ENCODE data around the gene UGT1A5.

UGT1A5 gene

DNA sequence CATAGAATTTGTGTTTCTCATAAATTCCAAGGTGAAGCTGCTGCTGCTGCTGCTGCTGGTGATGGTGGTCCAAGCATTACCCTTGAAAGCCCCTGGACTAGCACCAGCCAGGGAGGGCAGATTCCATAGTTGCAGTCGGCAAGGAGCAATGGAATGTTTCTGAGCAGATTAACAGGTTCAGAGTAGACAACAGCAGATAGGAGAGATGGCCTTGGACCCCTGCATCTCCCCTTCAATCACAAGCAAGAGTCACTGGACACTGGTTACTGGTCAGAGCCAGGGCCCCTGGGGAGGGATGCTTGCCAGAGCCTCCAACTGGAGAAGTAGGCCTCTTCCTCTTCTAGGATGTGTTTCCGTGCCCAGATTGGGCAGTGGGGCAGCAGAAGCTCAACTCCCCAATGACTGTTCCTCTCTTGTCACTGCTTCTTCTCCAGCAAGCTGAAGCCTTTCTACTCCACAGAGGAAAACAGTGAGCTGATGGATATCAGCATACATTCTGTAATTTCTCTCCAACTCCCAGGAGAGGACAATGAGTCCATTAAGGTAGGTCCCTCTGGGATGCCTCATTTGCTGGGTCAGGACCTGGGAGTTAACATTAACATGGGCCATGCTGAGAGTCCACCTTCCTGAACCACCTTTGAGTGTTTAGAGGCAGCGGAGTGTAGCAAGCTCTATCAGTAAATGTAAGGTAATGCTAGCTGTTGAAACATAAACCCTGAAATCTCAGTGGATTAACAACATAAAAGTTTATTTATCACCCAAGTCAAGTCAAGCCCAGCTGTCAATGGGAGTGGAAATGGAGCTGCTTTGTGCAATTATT lies 100.7 kb downstream of the UGT1A5 start:
- no peak for DNase-seq

DNA sequence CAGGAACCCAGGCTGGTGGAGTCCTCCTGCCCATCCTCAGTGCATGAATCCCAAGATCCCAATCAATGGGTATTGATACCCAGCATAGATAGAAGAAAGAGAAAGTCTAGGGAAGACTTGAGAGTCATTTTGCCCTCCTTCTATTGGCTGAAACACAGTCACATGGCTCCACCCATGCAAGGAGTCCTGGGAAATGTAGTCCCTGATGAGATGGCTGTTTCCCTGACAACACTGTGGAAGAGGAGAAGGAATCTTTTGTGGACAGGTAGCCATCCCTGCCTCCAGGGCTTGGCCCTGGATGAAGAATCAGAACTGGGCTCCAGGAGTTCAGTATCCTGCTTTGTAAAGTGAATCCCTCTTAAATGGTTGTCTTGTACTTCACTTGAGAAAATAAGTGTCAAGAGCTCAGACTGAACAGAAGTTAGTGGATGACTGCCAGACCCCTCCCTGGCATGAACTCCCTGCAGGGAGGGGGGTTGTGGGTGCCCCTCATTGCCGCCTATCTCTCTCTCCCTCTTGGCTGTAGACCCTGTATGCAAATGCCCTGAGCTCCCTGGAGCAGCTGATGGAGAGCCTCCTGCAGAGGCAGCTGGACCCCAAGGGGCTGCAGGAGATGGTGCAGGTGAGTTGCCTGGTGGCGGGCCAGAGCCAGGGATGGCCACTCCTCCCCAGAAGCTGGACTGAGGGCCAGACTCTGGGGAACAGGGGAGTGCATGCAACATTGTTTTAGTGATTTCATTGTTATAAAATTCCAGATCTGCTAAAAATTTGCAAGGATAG lies 101.5 kb downstream of the UGT1A5 start:
- DNase-seq = no peak

DNA sequence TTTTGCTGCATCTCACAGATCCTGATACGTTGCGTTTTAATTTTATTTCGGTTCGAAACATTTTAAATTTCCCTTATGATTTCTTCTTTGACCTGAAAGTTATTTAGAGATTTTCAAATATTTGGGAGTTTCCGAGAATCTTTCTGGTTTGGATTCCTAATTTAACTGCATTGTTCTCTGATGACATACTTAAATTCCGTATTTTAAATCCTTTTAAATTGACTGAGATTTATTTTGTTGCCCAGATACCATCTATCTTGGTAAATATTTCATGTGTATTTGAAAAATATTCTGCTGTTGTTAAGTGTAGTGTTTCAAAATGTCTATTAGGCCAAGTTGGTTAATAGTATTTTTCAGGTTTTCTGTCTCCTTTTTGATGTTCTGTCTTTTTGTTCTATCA lies 103.2 kb downstream of the UGT1A5 start:
- DNase-seq = no peak

DNA sequence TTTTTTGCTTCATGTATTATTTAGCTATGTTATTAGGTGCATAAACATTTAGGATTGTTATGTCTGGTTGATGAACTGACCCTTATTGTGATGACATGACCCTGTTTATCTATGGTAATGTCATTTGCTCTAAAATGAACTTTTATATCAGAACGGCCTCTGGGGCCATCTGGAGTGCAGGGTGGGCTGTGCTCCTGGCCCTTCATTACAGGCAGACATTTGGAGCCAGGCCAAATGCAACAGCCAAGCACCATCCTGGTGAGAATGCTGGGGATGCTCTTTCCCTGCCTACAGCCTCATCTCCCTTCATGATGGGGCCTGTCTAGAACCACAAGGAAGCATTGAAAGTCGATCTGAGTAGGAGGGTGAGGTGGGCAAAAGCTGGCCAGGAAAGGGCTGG lies 103.6 kb downstream of the UGT1A5 start:
- no peak for DNase-seq

DNA sequence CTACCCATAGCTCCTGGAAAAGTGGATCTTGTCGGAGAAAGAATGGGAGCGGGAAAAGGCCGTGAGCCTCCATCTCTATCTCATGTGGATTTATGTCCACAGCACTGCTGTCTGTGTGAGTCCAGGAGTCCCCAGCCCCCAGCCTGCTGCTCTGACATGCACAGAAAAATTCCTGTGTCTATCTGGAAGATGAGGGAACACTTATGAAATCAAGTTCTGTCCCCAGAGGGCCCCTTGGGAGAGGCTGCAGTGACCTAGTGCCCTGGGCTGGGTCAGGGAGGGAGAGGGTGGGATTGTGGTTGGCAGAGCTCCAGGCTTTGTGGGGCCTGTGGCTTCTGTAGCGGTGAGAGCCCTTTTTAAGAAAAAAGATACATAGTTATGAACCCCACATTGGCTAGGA lies 104.1 kb downstream of the UGT1A5 start:
- no peak for DNase-seq

DNA sequence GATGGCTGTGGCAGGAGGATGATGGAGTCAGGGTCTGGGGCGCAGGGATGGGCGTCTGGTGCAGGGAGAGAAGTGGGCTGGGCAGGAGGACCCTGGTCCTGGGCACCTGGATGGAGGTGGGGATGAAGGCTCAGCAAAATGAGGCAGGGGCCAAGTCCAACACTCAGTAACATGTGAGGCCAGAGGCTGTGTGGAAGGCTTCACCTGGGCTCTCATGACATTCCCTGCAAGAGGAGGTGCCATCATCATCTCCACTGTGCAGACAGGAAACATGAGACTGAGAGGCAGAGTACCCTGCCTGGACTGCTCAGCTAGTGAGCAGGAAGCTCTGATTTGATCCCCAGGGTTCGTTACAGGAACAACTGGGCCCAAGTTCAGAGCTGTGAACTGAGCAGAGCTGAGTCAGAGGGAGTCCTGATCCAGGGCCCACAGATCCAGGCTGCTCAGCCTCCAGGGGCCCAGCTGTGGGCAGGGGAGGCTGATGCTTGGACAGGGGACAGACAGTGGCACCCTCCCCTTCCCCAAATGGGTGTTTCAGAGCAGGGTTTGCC lies 104.7 kb downstream of the UGT1A5 start:
- DNase-seq = no peak

DNA sequence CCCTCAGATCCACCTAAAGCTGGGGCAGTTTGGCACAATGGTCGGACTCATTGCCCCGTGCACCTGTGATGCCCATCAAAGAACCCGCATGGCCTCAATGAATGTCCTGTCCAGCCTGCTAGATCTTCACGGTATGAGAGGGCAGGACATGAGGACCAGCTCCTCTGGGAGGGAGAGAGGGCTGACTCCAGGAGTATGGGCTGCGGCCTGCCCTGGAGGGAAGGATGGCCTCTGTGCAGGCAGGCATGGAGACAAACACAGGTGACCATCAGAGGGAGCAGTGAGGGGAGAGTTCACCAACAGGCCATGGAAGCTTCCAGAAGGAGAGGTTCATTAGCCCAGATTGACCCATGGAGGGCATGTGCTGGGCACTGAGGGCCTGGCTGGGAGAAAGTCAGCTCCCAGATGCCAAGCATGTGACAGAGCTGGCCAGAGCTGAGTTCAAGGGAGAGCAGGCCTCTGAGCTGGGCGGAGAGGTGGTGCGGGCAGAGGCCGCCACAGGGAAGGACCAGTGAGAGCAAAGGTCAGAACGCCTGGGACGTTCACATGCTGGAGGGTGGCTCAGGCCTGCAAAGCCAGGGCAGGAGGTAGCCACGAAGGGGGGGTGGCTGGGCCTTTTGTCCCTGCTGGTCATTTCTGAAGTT lies 105.4 kb downstream of the UGT1A5 start:
- DNase-seq = no peak

DNA sequence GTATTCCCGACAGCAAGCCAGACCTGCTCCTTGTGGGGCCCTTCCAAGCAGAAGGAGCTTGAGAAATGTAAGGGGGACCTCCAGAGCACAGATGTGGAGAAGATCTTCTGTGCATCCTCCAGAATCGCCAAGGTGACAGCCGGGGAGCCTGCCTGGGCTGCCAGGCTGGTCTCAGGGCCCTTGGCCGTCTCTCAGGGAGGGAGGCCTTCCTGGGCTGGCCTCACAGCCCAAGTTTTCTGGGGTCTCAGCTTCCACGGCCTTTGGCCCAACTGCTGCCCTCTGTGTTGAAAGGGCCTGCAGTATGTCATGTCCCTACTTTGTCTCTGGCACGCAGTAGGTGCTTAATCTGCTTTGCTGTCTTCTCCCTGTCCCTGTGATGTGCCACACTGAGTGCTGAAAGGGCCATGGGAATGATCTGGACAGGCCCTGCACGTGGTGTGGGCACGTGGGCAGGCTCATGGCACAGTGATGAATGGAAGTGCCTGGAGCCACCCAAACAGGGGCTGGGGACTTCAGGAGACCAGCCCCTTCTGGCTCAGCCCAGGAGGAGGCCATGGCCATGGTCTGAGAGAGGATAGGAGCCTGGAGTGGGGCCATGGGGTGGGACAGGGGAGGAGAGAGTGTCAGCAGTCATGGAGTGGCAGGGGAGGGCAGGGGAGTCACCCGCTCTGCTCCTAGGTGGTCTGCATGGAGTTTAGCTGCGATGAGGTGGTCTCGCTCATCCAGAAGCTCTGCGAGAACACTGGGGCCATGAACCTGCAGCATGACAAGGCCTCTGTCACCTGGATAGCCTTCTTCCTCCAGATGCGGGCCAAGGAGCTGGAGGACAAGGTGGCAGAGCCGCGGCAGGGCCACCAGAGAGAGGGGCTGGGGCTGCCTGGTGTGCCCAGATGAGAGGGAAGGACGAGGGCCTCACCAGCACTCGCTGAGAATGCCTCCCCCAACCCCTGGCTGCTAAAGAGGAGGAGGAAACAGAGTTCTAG lies 106.2 kb downstream of the UGT1A5 start:
- DNase-seq = no peak

DNA sequence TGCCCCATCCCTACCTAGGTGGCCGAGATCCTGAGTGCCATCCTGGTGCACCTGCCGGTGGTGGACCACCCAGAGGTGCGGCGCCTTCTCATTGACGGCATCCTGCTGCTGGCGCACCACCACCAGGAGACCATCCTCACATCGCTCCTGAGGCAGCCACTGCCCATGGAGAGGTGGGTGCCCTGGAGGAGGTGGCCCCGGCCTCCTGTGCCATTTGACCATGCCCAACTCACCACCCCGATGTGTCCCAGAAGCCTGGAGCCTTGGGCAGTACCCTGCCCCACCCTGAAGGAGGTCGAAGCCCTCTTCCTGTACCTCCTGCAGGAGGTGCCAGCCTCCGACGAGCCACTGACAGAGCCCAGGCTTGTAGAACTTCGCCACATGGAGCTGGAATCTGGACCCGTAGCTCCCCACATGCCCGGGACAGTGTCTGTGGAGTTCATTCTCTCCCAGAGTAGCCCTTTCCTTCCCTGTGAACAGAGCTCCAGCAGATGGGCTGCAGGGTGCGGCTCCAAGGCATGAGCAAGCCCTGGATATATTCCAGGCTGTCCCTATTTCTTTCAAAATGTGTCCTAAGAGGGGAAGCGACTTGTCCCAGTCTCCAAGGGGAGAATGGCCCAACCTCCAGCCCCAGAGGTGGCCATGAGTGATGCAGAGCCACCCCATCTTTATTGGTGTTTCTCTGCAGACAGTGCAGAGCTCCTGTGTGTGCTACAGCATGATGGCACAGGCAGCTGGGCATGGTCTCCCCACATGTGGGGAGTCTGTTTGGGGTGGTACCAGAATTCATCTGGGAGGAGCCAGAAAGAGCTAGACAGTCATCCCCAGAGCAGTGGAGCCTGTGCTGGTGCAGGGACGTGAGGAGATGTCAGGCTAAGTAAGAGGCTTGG lies 107.4 kb downstream of the UGT1A5 start:
- DNase-seq = no peak

DNA sequence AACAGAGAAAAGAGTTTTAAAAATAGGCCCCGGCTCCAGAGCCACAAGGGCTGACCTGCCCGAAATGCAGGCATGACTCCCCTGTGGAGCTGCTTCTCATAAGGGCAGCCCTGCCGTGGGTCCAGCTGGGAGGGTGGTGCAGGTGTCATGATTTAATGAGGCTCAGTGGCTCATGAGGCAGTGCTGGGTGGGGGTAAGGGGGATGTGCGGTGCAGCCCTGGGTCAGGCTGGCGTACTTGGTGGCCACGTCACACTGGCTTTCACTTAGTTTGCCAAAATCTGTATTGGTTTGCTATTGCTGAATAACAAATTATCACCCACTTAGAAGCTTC lies 108.0 kb downstream of the UGT1A5 start:
- DNase-seq = no peak

DNA sequence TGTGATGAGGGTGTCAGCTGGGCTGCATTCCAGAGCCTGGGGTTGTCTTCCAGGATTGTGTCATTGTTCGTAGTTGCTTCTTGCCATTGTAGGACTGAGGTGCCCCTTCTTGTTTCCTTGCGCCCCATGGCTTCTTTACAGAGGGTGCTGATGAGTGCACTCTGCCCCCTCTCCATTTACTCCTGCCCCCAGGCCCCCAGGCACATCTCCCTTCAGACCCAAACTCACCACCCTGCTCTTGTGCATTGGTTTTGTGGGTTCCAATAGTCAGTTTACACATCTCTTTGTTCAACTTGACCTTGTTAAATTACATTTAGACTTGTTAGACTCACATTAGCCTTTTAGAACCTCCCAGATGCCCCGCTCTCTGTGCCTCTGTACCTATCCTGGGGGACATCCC lies 108.5 kb downstream of the UGT1A5 start:
- DNase-seq = no peak

DNA sequence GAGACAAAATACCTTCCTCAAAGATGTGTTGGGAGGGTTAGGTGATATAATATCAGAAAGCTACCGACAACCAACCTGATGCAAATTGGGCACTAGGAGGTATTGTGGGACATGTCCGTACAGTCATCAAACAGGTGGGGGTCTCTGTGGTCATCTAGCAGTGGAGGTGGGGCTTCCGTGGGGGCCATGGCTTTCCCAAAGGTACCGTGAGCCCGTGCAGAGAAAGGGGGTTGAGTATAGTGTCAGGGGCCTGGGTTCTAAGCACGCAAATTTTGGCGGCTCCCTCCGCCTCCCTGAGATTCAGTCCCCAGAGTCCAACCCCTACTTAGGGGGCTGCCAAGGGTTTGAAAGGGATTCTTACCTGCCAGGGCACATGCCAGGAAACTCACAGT lies 109.0 kb downstream of the UGT1A5 start:
- no peak for DNase-seq

DNA sequence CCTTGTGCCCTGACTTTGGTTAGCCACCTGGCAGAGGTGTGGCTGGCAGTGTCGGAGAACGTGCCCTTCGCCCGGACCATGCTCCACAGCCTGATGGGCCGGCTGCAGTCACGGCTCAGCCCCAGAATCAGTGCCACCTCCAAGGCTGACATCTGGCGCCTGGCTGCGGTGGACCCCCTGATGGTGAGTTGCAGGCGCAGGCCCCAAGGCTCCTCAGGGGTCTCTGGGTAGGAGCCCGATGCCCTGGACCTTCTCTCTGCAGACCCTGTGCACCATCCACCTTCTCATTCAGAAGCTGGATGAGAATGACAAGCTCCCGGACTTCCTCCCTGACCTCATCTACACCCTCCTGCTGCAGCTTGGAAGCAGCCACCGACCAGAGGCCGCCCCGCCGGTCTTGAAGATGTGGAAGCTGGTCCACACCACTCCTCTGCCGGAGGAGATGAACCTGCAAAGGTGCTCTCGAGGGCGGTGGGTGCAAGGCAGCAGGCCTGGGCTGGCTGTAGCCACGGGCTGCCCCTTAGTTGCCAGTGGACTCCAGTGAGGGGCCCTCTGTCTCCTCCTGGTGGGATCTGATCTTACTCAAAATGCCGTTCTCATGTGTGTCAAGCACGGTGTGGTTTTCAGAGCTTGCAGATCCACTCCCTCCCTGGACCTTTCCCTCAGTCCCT lies 109.5 kb downstream of the UGT1A5 start:
- DNase-seq = no peak

Measured in CD4-positive, alpha-beta T cell treated with Interleukin-21 for 1 hour (primary cell).